CD4-positive, alpha-beta memory T cell (primary cell): Measurements from ENCODE around the gene EPHA10. TPM values are rescaled to one million over a fixed set of nuclear protein-coding genes. Genes with fewer than 3 reads are reported as not detected.
"Not testable (repeated sequence)": the region's sequence is repeated elsewhere in the genome, so short reads cannot be mapped to it uniquely, and the experiment has no call there.

ENCODE experiments used
- CTCF ChIA-PET: fragments of 350-600 bp; sonication (Branson Sonifier 250); formaldehyde crosslinking; loops from one replicate; lab custom pipeline; 2021; ENCODE audit warnings: inconsistent platforms; ENCODE audit not compliant: partially characterized antibody; lab: Charles Lee
- POLR2A ChIA-PET: fragments of 350-600 bp; sonication (Branson Sonifier 250); formaldehyde crosslinking; loops from one replicate; lab custom pipeline; 2021; ENCODE audit not compliant: partially characterized antibody; lab: Charles Lee
- DNase-seq, 5 donors: peaks; one replicate each; pipeline versions ENCODE4 v3.0.0 to v3.0.0-alpha.2; 2020 to 2022; ENCODE audit warnings: mixed read lengths in 1 of 5
- H3K27ac ChIP-seq: one replicate; pipeline ENCODE4 v1.7.0; 2013; ENCODE audit warnings: low read depth, low read length
- H3K27me3 ChIP-seq: 2 replicates; pipeline ENCODE4 v1.7.0; 2013; ENCODE audit warnings: mild to moderate bottlenecking, low read length, moderate library complexity; ENCODE audit not compliant: insufficient read depth
- H3K36me3 ChIP-seq: 2 replicates; pipeline ENCODE4 v1.7.0; 2013; ENCODE audit warnings: mild to moderate bottlenecking, low read length, moderate library complexity; ENCODE audit not compliant: insufficient read depth
- H3K4me1 ChIP-seq: 2 replicates; pipeline ENCODE4 v1.7.0; 2013; ENCODE audit warnings: mild to moderate bottlenecking, low read length, moderate library complexity; ENCODE audit not compliant: insufficient read depth
- H3K4me3 ChIP-seq, 2 donors: one replicate each; pipeline ENCODE4 v1.7.0; 2013; ENCODE audit warnings: low read length in 2 of 2, mild to moderate bottlenecking in 1 of 2
- H3K9me3 ChIP-seq, 2 donors: one replicate each; pipeline ENCODE4 v1.7.0; 2013; ENCODE audit warnings: low read length in 2 of 2, control low read depth in 1 of 2; ENCODE audit not compliant: control insufficient read depth in 1 of 2
- H3K27ac Mint-ChIP-seq, 7 donors: one replicate each; pipeline ENCODE4 v1.8.0; 2020 to 2021; ENCODE audit warnings: mixed read lengths in 7 of 7, mild to moderate bottlenecking in 6 of 7, inconsistent platforms in 3 of 7, moderate library complexity in 3 of 7
- H3K27me3 Mint-ChIP-seq, 2 donors: one replicate each; pipeline ENCODE4 v1.8.0; 2020 to 2021; ENCODE audit warnings: mixed read lengths in 2 of 2
- H3K36me3 Mint-ChIP-seq, 2 donors: one replicate each; pipeline ENCODE4 v1.8.0; 2020 to 2021; ENCODE audit warnings: mixed read lengths in 2 of 2, inconsistent platforms in 1 of 2, mild to moderate bottlenecking in 1 of 2
- H3K4me1 Mint-ChIP-seq, 4 donors: one replicate each; pipeline ENCODE4 v1.8.0; 2020 to 2021; ENCODE audit warnings: mixed read lengths in 4 of 4, mild to moderate bottlenecking in 1 of 4
- H3K4me3 Mint-ChIP-seq, 8 donors: one replicate each; pipeline ENCODE4 v1.8.0; 2020 to 2021; ENCODE audit warnings: mixed read lengths in 8 of 8, mild to moderate bottlenecking in 7 of 8, moderate library complexity in 6 of 8, inconsistent platforms in 3 of 8
- H3K9me3 Mint-ChIP-seq, 8 donors: one replicate each; pipeline ENCODE4 v1.8.0; 2020 to 2021; ENCODE audit warnings: mixed read lengths in 8 of 8, mild to moderate bottlenecking in 5 of 8, inconsistent platforms in 3 of 8, moderate library complexity in 1 of 8
- intact Hi-C: fragments of 100-400 bp; cut with micrococcal nuclease; formaldehyde crosslinking; loops from one replicate; pipeline ENCODE4 v1.15.1; 2023
- polyA plus RNA-seq, 2 donors: library from polyadenylated mRNA; unstranded; fragments of 300-500 nt; fragmentation: Illumina TruSeq; gene quantifications; one replicate each; pipeline ENCODE4 v1.2.3, GENCODE V29; 2021
- total RNA-seq, 2 experiments: library from RNA; stranded (reverse); gene quantifications; one replicate each; pipeline ENCODE4 v1.2.3, GENCODE V29; 2021

The EPHA10 gene
- total and polyA plus RNA-seq, 4 experiments from 2014 or later: 0.36 TPM; not detected in 3

DNA sequence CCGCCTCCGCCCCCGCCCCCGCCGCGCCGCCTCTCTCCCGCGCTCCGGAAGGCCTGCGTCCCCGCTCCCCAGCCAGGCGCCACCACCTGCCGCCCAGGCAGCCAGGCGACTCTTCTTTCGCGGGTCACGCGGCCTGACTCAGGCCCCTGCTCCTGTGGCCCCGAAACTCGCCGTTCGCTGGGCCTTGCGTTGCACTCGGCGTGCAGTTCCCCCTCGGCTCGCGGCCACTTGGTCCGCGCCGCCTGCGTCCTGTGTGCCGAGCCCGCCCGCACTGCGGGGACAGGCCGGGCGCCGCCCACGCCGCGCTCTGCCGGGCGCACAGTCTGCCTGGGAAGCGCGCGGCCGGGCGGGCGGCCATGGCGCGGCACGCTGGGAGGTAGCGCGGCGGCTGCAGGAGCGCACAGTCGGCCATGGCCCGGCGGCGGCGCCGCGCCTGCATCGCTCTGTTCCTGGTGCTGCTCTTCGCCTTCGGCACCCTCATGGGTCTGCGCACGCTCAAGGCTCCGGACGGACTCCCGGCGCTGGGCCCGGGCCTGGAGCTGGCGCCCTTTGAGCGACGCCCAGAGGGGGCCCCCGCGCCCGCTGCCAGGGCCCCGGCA is 29.0 kb upstream of the EPHA10 start, which contains the start of gene MANEAL:
MANEAL (plus strand) TSS at position 75 of the 599 bp plus-strand sequence; CDS start at position 411, 336 bp downstream.
- peaks cover under 1 to 5% of the 10 kb centered on the region in 2 donors for H3K36me3 Mint-ChIP-seq
- Histone ChIP-seq H3K27ac (no peak within 1 kb of the TSS), H3K9me3 (no peaks in the 10 kb centered on the region), H3K36me3 (no peaks in the 10 kb centered on the region), H3K4me3 (no peak within 1 kb of the TSS), H3K27me3 (no peaks in the 10 kb centered on the region), H3K4me1 (peaks cover 13% of the 10 kb centered on the region)
- no peaks in the 10 kb centered on the region for H3K9me3 Mint-ChIP-seq
- intact Hi-C loops: no loop called here
- DNase-seq: peak in 4 of 5 donors; percentile 8 to 36 (median 19)
- peak within 1 kb of the TSS; percentile 65 to 85 (median 75) for H3K4me3 Mint-ChIP-seq
- ChIA-PET POLR2A (no interaction called here), CTCF (no interaction called here)
- peaks cover 12 to 32% of the 10 kb centered on the region in 2 donors for H3K27me3 Mint-ChIP-seq
- H3K27ac Mint-ChIP-seq: peak within 1 kb of the TSS in 1 of 7 donors; percentile 73
- H3K4me1 Mint-ChIP-seq: peaks cover 2 to 25% (median 13%) of the 10 kb centered on the region in 4 donors

DNA sequence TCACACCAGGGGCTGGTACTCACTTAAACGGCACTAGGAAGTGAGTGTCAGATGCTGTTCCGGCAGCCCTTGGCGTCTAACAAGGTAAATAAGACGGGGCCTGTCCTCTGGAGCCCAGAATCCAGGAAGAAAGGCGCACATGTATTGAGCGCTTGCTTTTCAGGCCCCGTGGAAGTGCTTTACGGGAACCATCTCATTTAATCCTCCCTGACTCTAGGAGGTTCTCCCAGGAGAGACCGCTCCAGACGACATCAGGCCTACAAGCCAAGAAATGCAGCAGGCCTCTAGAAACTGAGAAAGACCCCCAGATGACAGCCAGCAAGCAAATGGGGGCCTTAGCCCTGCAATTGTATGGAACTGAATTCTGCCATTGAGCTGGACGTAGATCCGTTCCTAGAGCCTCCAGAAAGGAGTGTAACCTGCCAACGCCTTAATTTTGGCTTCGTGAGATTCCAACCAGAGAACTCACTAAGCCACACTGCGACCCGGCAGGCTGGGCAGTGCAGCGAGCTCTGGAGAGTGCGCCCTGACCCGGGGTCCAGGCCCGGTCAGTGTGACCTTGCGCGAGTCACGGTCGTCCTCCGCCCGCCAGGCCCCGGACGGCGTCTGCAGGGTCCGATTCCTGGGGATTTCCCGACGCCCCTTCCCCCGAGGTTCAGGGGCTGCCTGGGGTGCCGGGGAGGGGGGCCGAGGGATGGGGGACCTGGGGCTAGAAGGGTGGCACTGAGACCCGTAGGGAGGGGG is 28.2 kb upstream of the EPHA10 start:
- Mint-ChIP-seq H3K36me3 (peaks cover 0 to 2% of the 10 kb centered on the region in 2 donors), H3K9me3 (no peaks in the 10 kb centered on the region), H3K4me1 (peaks cover 2 to 25% (median 13%) of the 10 kb centered on the region in 4 donors), H3K27me3 (peaks cover 14 to 37% of the 10 kb centered on the region in 2 donors), H3K4me3 (peak overlapping the region; percentile 45 to 78 (median 65)), H3K27ac (no peak overlapping the region)
- POLR2A ChIA-PET: no interaction called here
- Histone ChIP-seq H3K4me3 (no peak overlapping the region), H3K9me3 (no peaks in the 10 kb centered on the region), H3K4me1 (peaks cover 13% of the 10 kb centered on the region), H3K36me3 (no peaks in the 10 kb centered on the region), H3K27ac (no peak overlapping the region), H3K27me3 (peaks cover 4% of the 10 kb centered on the region)
- CTCF ChIA-PET: no interaction called here
- DNase-seq: no peak
- intact Hi-C loops: no loop called here

DNA sequence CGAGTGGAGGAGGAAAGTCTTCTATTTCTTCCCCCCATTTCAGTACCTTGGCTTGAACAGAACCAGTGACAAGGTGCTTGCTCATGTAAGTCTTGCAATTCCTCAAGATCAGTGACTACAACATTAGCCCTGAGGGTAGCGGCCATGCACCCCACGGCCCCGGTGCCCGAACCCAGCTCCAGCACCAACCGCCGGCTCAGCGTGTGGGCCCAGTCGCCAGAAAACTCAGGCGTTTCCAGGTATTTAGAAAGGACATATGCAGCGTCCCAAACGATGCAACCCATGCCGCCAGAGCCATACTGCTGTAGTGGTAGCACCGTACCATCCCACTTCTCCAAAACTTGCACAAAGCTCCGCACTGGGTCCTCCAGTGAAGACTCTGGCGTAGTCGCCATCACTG is 17.6 kb upstream of the EPHA10 start:
- ChIA-PET POLR2A (no interaction called here), CTCF (no interaction called here)

DNA sequence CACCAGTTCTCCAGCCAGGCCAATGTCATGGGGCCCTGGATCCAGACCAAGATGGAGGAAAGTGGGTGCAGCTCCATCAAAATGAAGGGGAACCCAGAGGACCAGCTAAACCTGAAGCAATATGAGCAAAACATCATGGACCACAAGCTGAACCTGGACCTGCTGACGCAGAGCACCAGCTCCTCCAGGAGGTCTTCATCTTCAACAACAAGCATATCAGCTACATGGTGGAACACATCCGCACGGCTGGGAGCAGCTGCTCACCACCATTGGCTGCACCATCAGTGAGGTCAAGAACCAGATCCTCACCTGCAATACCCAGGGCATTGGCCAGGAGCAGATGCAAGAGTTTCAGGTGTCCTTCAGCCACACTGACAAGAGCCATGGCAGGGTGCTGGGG is 13.7 kb upstream of the EPHA10 start:
- Mint-ChIP-seq H3K9me3 (peaks cover 0 to 4% (median 0%) of the 10 kb centered on the region in 8 donors), H3K4me3 (no peak overlapping the region), H3K36me3 (no peaks in the 10 kb centered on the region), H3K27me3 (peaks cover 8% of the 10 kb centered on the region in 2 donors), H3K27ac (no peak overlapping the region), H3K4me1 (no peaks in the 10 kb centered on the region)
- ChIA-PET POLR2A (no interaction called here), CTCF (no interaction called here)
- intact Hi-C loops: no loop called here
- Histone ChIP-seq H3K4me3 (no peak overlapping the region), H3K9me3 (no peaks in the 10 kb centered on the region), H3K36me3 (no peaks in the 10 kb centered on the region), H3K27ac (no peak overlapping the region), H3K4me1 (no peaks in the 10 kb centered on the region), H3K27me3 (peaks cover 3% of the 10 kb centered on the region)
- DNase-seq: no peak

More for the DNA sequence above, 17.6 kb upstream of the EPHA10 start:
- H3K27ac Mint-ChIP-seq: no peak overlapping the region
- no peak for DNase-seq
- peaks cover 3% of the 10 kb centered on the region for H3K27me3 ChIP-seq
- H3K4me1 Mint-ChIP-seq: no peaks in the 10 kb centered on the region
- H3K36me3 ChIP-seq: no peaks in the 10 kb centered on the region
- no peak overlapping the region for H3K4me3 ChIP-seq
- no peak overlapping the region for H3K4me3 Mint-ChIP-seq
- H3K9me3 Mint-ChIP-seq: no peaks in the 10 kb centered on the region
- no peaks in the 10 kb centered on the region for H3K36me3 Mint-ChIP-seq
- intact Hi-C loops: no loop called here
- H3K4me1 ChIP-seq: no peaks in the 10 kb centered on the region
- H3K27me3 Mint-ChIP-seq: peaks cover 12 to 19% of the 10 kb centered on the region in 2 donors
- H3K27ac ChIP-seq: no peak overlapping the region
- H3K9me3 ChIP-seq: no peaks in the 10 kb centered on the region

DNA sequence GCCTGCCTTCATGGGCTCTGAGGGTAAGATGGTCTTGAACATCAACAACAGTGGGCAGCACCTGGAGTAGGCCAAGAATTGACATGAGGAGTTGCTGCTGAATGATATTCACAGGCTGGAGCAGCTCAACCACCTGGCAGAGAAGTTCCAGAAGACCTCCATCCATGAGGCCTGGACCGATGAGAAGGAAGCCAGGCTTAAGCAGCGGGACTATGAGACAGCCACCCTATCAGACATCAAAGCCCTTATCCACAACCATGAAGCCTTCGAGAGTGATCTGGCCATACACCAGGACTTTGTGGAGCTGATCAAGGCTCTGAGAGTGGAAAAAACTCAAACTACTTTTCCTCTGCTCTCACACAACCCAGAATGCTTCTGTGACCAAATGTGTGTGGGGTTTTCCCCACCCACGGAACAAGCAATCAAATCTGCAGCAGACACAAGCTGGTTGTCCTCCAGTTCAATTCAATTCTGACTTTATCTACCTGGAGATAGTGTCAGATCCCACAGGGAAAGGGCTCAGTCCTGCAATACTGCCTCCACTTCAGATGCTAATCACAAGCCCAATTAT is 12.1 kb upstream of the EPHA10 start:
- Histone ChIP-seq H3K4me3 (no peak overlapping the region), H3K27ac (no peak overlapping the region), H3K36me3 (no peaks in the 10 kb centered on the region), H3K4me1 (no peaks in the 10 kb centered on the region), H3K9me3 (no peaks in the 10 kb centered on the region), H3K27me3 (no peaks in the 10 kb centered on the region)
- no peak for DNase-seq
- H3K9me3 Mint-ChIP-seq: peaks cover 0 to 8% (median 0%) of the 10 kb centered on the region in 8 donors
- H3K36me3 Mint-ChIP-seq: no peaks in the 10 kb centered on the region
- intact Hi-C loops: no loop called here
- no peaks in the 10 kb centered on the region for H3K4me1 Mint-ChIP-seq
- peaks cover 9% of the 10 kb centered on the region in 2 donors for H3K27me3 Mint-ChIP-seq
- H3K27ac Mint-ChIP-seq: no peak overlapping the region
- ChIA-PET CTCF (no interaction called here), POLR2A (no interaction called here)
- H3K4me3 Mint-ChIP-seq: no peak overlapping the region

DNA sequence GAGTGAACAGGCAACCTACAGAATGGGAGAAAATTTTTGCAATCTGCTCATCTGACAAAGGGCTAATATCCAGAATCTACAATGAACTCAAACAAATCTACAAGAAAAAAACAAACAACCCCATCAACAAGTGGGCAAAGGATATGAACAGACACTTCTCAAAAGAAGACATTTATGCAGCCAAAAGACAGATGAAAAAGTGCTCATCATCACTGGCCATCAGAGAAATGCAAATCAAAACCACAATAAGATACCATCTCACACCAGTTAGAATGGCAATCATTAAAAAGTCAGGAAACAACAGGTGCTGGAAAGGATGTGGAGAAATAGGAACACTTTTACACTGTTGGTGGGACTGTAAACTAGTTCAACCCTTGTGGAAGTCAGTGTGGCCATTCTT is 6.5 kb upstream of the EPHA10 start:
- CTCF ChIA-PET, DNase-seq, H3K27ac ChIP-seq, H3K4me3 Mint-ChIP-seq, POLR2A ChIA-PET, H3K36me3 Mint-ChIP-seq, H3K9me3 Mint-ChIP-seq, H3K4me3 ChIP-seq, H3K27ac Mint-ChIP-seq, H3K36me3 ChIP-seq, H3K4me1 Mint-ChIP-seq, intact Hi-C loops, H3K4me1 ChIP-seq, H3K9me3 ChIP-seq: not testable (repeated sequence)
- H3K27me3 ChIP-seq: peaks cover 18% of the 10 kb centered on the region
- peaks cover 29 to 36% of the 10 kb centered on the region in 2 donors for H3K27me3 Mint-ChIP-seq

DNA sequence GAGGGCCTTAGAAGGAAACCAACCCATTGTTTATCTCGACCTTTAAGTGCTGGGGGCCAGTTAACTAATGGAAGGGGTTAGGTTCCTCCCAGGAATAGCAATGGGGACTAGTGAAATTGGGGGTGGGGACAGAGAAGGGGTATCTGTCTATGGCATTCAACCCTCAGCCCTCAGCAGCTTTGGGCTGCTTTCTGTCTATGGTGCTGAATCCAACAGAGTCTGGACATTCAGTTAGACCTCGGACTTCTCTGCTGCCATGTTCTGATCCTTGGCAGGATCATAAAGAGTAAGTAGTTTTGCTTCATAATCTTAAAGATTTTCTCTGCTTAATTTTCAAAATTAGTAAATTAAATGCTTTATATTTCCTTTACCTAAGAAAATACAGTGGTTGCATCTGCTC is 2.6 kb upstream of the EPHA10 start:
- H3K36me3 Mint-ChIP-seq: no peaks in the 10 kb centered on the region
- no peak overlapping the region for H3K4me3 Mint-ChIP-seq
- POLR2A ChIA-PET: no interaction called here
- no peak for DNase-seq
- intact Hi-C loops: no loop called here
- H3K4me1 Mint-ChIP-seq: peaks cover 4 to 25% (median 15%) of the 10 kb centered on the region in 4 donors
- no peaks in the 10 kb centered on the region for H3K36me3 ChIP-seq
- H3K27me3 ChIP-seq: peaks cover 27% of the 10 kb centered on the region
- CTCF ChIA-PET: no interaction called here
- peaks cover 10% of the 10 kb centered on the region for H3K4me1 ChIP-seq
- H3K27ac Mint-ChIP-seq: no peak overlapping the region
- peaks cover 61% of the 10 kb centered on the region in 2 donors for H3K27me3 Mint-ChIP-seq
- H3K9me3 ChIP-seq: no peaks in the 10 kb centered on the region
- no peak overlapping the region for H3K27ac ChIP-seq
- no peak overlapping the region for H3K4me3 ChIP-seq
- H3K9me3 Mint-ChIP-seq: peaks cover 0 to 6% (median 0%) of the 10 kb centered on the region in 8 donors
